Measurements from ENCODE around the gene OXSR1.
"Not testable (repeated sequence)": the region's sequence is repeated elsewhere in the genome, so short reads cannot be mapped to it uniquely, and the experiment has no call there.

OXSR1 gene

DNA sequence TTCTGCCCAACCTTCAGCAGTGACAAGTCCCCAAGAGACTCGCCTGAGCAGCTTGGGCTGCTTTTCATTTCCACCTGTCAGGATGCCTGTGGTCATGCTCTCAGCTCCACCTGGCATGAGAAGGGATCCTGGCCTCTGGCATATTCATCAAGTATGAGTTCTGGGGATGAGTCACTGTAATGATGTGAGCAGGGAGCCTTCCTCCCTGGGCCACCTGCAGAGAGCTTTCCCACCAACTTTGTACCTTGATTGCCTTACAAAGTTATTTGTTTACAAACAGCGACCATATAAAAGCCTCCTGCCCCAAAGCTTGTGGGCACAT lies 23.4 kb upstream of the OXSR1 start:
- DNase-seq (ENCODE audit: low spot score) = no peak

DNA sequence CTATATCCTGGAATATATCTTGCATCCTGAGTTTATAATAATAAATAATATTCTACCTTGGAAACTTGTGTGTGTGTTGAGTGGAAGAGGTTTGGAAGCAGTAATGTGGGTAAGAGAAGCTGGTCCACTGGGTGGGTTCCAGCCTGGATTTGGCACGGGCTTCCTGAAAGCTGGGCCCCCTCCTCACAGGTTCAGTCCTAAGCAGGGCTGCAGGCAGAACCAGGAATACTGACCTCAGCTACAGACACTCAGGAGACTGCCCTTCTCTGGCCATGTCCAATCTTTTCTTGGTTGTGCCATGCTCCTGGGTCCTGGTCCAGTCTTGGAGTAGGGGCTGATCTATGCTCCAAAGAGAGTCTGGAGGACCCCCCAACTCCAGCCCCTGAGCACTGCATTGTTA lies 22.4 kb upstream of the OXSR1 start:
- no peak for DNase-seq (ENCODE audit: low spot score)

DNA sequence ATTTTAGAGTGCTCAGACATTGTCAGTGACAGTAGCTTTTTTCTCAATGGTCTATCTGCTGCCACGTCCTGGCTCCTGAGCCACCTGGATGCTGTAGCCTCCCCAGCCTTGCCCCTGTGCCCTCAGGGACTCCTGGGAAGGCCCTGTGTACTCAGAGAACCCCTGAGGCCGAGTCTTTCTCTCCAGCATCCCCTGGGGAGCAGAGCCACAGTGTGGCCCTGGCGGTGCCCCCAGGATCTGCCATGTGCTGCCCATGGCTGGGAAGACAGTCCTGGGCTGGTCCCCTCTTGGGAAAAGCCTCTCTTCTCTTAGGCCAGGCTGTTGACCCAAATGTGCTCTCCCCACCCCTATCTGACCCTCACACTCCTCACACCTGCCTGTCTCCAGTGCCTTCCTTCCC lies 21.8 kb upstream of the OXSR1 start:
- DNase-seq (ENCODE audit: low spot score) = no peak

DNA sequence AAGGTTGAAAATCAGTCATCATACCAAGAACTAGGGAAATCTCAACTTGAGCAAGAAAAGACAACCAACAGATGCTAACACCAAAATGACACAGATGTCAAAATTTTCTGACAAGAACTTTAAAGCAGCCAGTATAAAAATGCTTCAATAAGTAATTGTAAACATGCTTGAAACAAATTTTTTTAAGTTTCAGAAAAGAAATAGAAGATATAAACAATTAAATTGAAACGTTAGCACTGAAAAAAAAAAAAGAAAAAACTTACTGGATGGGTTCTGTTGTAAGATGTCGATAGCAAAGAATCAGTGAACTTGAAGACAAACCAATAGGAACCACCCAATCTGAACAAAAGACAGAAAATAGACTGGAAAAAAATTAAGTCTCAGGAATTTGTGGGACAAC lies 18.8 kb upstream of the OXSR1 start:
- no peak for DNase-seq (ENCODE audit: low spot score)

DNA sequence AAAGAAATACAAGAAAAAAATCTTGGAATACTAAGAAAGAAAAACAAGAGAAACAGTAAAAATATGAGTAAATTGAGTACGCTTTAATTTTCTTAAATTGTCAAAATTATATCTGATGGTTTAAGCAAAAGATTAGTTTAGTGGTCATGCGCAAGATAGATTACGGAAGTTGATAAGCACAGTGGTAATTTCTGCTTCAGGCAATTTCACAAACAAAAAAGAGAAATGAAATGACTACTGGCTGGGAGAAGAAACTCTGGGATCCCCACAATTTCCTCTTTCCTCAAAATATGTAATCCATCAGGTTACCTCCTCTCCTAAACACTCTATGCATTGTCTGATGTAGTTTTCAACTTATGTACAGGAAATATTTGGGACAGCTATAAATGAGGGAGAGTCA lies 17.9 kb upstream of the OXSR1 start:
- no peak for DNase-seq (ENCODE audit: low spot score)

DNA sequence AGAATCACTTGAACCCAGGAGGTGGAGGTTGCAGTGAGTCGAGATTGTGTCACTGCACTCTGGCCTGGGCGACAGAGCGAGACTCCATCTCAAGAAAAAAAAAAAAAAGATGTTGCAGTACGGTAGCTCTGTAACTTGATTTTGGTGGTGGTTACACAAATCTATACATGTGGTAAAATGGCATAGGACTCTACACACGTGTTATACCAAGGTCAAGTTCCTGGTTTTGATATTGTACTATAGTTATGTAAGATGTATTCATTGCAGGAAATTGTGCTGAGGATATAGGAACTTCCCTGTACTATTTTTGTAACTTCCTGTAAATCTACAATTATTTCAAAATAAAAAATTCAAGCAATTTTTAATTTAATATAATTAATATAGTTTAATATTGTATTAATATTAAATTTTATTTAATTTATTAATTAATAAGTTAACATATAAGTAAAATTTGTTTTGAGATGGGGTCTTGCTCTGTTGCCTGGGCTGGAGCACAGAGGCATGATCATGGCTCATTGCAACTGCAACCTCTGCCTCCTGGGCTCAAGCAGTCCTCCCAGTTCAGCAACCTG lies 16.9 kb upstream of the OXSR1 start:
- no peak for DNase-seq (ENCODE audit: low spot score)

DNA sequence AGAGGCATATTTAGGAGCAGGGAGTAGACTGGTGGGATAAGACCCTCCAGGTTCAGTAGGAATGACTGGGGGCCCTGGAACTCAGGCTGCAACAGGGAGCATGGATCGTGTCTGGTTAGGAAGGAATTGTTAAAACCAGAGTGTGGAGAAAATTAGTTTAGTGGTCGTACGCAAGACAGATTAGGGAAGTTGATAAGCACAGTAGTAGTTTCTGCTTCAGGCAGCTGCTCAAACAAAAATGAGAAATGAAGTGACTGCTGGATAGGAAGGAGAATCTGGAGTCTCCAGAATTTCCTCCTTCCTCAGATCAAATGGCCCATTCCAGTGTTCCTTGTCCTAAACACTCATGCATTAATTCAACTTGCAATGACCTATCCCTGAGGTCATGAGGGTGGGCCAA lies 15.6 kb upstream of the OXSR1 start:
- DNase-seq (ENCODE audit: low spot score) = no peak

DNA sequence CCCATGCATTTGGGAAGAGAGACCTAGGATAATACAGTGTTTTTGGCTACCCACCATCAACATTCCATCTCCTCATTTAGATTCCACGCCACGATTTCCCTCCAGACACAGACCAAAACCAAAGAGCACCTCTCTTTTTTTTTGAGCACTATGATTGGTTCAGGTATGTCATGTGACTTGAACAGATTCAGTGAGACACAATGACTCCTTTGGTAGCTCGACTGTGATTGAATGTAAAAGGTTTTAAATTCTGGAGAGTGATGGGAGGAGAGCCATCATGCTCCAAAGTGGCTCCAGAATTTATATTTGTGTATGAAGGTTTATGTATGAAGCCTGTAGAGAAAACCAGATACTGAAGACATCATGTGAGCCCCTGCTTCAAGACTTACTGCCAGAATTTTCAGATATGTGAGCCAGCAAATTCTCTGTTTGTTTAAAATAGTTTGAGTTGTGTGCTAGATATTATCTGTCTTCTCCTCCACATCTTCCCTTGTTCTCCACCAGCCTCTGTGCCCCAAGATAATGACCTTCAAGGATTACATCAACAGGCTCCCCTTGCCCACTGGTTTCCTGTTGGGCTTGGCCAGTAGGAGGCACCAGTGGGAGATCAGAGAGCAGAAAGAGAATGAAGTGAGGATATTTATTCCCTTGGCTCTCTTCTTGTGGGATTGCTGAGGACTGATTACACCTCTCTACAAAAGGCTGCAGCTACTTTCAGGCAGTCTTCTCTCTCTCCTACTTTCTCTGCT lies 14.4 kb upstream of the OXSR1 start:
- DNase-seq (ENCODE audit: low spot score) = no peak

DNA sequence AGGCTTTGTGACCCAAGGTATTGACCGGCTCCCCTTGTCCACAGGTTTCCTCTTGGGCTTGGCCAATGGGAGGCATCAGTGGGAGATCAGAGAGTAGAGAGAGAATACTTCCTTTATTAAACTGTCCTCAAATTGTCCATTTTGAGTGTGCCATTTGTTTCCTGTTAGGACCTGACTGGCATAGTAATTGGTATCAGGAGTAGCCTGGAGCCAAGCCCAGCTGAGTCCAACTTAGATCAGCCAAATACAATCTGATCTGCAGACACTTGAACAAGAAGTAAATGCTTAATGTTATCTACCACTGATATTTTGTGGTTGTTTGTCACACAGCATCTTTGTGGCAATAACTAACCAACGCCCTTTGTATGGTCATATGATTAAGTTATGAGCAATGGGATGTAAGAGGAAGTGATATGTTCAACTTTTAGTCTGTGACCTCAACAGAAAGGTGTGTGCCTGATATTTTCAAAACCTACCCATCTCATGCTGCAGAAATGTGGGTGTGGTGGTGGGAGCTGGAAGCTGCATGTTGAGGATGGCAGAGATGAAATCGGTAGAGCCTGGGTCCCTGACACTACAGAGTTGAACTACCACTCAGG lies 13.6 kb upstream of the OXSR1 start:
- peak; percentile 68 for DNase-seq (ENCODE audit: low spot score)

DNA sequence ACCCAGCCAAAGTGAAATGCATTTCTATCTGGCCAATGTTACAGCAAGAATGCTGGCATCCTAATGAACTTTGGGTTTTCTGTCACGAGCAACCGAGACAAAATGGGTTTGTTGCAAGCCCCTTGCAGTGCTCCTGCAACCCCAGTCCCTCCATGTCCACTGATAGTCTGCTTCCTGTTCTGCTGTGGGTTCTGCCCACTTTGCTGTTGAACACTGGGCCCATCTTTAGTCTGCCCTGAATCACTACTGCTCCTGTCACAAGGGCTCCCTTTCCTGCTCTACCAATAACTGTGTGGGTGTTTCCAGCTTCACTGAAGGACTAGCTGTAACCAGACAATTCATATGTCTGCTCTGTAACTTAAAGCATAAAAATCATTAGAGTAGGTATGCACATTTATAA lies 12.7 kb upstream of the OXSR1 start:
- no peak for DNase-seq (ENCODE audit: low spot score)

DNA sequence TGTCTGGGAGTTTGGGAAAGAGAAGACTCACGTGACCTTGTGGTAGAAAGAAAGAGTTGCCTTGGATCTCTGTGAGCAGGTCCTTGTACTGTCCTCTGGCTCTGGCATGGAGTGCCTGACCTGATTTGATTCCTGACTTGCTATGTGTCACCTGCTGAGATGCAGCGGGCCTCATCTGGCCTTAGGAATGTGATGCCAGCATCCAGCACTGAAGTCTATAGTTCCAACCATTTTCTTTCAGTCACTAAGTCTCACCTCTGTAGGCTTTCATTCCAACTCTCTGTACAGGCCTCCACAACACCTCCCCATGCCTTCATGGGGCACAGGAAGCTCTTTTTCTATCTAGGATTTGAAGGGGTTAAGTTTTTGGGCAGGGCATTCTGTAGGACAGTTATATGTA lies 12.1 kb upstream of the OXSR1 start:
- no peak for DNase-seq (ENCODE audit: low spot score)

DNA sequence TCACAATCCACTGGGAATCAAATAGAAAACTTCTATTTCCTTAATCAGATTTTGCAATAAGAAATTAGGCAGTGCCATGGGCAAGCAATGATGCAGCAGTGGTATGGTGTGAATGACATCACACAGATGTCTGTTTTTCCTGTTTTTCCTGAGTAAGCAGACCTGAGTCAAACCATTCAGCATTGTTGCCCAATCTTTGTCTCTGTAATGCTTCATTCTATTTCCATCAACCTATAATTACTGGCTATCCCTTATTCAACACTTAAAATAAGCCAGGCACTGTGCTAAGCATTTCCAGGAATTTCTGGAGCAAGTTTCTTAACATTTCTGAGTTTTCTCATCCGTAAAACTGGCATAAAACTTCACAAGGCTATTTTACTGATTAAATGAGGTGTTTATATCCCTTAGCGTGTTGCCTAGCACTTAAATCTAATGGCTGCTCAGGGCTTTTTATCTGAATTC lies 11.3 kb upstream of the OXSR1 start:
- DNase-seq (ENCODE audit: low spot score) = no peak

DNA sequence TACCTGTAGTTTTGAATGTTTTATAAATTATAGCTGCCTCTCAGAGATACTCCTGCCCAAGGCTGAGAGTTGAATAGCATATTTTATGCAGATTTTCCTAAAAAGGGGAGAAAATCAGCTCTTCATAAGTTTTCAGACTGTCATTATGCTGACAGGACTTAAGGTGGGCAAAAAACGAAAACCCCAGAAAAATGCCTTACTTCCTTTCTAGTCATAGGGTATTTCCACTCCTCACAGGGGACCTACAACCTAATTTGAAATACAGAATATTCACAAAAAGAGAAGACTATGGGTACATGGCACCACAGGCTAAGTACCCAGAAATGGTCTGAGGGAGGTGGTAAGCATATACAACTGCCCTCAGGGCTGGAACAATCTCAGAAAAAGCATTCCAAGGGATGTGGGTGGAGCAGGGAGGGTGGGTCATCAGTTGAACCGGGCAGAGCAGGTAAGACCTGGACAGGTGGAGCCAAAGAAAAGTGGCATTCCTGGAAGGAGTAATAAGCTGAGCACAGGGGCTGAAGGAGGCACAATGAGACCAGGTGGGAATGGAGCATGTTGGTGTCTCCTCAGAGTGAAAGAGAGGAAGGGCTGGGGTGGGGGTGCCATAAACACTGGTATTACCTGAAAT lies 10.6 kb upstream of the OXSR1 start:
- no peak for DNase-seq (ENCODE audit: low spot score)

DNA sequence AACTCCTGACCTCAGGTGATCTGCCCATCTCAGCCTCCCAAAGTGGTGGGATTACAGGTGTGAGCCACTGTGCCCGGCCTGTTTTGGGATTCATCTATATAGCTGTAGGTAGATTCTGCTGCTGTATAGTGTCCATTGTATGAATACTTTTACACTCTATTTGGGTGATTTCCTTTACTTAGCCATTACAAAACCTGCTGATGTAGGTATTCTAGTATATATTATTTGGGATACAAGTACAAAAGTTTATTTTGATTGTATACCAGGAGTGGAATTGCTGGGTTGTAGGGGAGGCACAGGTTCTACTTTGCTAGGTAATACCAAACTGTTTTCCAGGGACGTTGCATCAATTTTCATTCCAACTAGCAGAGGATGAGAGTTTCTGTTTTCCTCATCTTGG lies 9.5 kb upstream of the OXSR1 start:
- no peak for DNase-seq (ENCODE audit: low spot score)

DNA sequence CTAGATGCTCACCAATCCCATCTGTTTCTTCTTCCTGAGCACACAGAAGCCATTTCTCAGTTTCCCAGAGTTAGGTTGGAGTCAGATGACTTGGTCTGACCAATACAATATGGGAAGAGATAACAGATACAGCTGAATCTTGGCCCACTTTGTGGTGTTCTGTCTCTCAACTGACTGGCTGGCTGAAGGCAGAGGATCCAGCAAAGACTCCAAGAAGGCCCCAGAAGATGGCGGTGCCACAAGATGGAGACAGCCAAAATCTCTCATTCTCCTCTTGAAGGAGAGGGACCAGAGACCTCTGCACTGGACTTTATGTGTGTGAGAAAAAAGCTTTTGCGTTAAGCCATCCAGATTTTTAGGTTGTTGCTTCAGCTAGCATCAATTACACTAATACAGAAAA lies 8.2 kb upstream of the OXSR1 start:
- no peak for DNase-seq (ENCODE audit: low spot score)

DNA sequence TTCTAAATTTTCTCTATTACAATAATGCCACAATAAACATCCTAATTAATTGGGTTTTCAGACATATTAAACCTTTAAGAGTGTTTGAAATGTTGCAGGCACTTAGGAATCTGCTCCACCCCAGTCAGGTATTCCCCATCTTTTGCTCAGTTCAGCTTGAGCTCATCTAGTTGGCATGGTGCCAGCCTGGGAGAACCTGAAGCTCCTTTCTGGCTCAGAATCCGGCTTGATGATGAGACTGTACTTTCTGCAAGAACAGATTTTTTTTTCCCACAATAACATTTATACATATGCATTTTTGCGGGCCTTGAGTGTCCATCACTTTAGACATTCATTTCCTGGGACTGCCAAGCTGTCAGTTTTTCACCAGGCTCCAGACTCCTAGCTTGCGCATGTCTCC lies 7.7 kb upstream of the OXSR1 start:
- DNase-seq (ENCODE audit: low spot score) = no peak

DNA sequence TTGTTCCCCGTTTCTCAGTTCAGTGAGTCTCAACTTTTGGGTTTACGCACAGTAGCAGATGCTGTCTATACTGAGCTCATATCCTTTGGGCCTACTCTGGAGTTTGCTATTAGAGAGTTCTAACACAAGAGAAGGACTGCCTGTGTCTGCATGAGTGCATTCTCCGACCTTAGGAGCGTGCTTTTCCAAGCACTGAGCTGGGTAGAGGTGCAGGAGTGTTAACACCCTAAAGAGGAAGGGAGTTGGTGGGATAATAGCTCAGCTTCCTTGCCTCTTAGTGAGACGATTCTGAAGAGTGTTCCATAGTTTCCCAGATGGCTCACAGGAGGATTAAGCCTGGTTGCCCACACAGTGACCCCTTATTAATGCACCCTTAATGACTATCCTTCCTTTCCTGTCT lies 6.9 kb upstream of the OXSR1 start:
- DNase-seq (ENCODE audit: low spot score) = no peak

DNA sequence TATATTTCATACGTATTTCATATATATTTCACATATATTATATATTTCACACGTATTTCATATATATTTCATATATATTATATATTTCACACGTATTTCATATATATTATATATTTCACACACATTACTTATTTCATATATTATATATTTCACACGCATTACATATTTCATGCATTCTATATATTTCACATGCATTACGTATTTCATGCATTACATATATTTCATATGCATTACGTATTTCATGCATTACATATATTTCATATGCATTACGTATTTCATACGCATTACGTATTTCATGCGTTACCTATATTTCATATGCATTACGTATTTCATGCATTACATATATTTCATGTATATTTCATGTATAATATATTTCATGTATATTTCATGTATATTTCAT lies 4.6 kb upstream of the OXSR1 start:
- not testable (repeated sequence) for DNase-seq (ENCODE audit: low spot score)

DNA sequence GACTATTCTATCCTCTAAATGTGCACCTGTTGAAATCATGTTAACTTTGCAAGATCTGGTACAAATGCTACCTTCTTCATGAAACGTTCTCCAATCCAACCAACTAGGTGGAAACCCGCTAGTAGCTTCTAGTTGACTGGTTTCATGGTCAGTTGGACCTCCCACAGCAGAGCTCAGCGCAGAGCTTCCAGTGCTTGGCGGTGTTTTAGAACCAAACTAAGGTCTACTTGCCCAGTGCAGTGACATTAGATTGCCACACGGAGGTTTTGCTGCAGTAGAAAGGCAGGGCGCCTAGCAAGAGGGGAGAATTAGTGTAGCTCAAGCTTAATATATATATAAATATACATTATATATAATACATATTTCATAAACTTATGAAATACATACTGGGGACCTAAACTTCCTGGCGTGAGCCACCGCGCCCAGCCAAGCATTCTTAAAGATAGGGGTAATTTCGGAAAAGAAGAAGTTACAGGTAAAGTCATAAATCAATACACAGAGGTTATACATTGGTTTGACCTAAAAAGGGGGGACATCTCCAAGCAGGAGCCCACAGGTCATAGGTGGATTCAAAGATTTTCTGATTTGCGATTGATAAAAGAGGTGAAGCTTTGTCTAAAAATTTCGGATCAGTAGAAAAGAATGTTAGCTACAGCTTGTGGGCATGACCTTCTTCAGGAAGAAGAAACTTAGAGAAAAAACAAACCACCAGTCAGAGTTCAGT lies 2.1 kb upstream of the OXSR1 start:
- no peak for DNase-seq (ENCODE audit: low spot score)

DNA sequence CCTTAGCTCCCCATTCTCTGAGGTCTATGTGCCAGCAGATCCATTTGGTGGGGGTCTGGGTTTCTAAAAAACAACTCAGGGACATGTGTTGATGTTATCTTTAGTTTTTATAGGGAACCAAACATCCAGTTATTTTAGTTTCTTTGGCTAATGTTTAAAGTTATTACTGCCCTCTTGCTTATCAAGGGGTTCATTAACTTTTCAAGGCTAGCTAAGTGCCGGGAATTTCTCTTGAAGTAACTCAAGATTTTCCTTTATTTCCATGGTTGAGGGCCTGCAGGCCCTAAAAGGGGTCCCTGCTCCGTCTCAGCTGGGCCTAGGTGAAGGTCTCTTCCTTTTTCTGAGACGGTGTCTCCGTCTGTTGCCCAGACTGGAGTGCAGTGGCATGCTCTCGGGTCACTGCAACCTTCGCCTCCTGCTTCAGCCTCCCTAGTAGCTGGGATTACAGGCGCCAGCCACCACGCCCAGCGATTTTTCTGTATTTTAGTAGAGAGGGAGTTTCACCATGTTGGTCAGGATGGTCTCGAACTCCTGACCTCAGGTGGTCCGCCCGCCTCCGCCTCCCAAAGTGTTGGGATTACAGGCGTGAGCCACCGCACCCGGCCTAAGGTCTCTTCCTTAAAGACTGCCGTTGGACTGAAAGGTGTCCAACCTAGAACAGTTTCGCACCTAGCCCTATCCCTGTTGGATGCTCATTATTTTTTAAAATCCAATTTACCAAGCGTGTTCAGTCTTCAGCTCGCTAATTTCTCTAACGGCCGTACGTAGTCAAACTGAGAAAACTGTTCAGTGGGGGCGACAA lies 1.3 kb upstream of the OXSR1 start:
- no peak for DNase-seq (ENCODE audit: low spot score)

DNA sequence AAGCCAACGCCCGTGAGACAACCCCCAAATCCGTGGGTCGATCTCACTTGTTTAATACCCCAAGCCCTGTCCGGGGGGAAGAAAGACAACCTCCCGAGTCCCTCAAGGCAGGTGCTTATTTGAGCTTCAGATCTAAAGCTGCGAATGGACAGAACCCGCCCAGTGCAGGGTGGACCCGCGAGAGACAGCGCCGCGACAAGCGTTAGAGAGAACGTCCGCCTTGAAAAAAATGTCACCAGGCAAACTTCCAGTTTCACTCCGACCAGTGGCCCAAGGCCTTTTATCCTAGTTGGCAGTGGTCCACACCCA lies 740 bp upstream of the OXSR1 start:
- no peak for DNase-seq (ENCODE audit: low spot score)

DNA sequence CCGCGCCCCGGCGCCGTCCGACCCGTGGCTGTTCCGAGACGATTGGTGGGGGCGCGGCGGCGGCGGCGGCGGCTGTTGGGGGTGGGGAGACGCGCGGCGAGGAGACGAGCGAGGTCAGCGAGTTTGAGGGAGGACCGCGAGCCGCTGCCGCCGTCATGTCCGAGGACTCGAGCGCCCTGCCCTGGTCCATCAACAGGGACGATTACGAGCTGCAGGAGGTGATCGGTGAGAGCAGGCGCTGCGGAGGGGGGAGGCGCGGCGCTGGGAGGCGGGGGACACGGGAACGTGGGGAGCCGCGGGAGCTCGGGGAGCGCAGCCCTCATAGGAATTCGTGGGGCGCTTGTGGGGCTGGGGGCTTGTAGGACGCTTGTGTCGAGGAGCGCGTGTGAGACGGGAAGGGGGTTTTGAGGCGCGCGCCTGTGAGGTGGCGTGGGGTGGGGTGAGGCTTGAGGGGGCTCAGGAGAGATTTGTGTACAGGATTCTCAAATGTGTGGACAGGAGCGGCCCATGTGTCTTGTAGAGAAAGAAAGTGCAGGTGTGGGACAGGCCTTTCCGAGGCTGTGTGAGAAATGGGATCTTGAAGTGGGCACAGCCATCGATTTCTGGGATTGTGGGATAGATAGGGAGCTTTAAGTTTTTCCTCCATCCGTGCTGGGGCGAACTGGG lies 518 bp downstream of the OXSR1 start:
- DNase-seq (ENCODE audit: low spot score) = no peak
